GM21825 (cell line): ENCODE results near the gene PTCD2.

Source experiments
- ATAC-seq: cut with Tn5 transposase; IDR thresholded peaks from one replicate; pipeline ENCODE4 v1.9.1; 2021; ENCODE audit warnings: mild to moderate bottlenecking, moderate library complexity; ENCODE audit not compliant: unreplicated experiment

The PTCD2 gene

DNA sequence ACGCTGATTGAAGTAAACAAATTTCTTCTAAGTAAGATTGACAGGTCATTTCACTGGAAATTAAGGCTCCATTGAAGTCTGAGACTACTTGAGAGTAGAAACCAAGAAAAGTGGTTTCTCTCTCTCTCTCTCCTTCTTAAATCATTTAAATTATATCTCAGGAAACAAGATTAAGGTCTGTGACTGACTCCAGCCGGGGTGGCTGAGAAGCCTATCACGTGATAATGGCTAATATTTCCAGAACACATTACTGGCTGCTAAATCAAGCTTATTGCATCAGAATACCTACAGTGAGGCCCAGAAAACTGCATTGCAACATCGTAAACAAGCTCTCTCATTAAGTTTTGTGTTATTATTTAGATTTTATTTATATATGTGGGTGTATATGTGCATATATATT lies 88.4 kb downstream of the PTCD2 start:
- no peak for ATAC-seq

DNA sequence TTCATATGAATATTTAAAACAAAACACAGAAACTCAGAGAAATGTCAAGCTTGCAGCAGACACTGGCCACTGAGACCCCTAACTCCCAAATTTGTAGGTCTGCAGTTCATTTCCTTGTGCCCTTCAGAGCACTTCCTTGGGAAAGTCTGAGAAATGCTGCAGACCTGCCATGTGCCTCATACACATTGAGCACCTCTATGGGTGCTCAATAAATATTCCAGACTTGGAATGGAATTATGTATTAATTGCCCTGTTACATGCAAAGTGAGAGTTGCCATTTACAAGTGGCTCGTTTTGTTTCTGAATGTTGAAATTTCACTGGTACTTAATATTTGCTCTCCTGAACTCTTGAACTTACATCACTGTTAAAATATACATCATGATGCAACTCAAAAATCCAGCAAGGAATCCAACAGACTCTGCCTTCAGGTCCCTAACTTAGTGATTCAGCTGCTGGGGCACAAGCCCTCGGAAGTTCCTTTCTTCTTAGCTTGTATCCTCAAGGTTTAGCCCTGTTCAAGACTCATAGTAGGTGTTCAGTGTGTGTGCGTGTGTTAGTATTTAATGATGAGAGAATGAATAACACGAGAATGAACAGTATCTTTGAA lies 90.6 kb downstream of the PTCD2 start:
- ATAC-seq = no peak

DNA sequence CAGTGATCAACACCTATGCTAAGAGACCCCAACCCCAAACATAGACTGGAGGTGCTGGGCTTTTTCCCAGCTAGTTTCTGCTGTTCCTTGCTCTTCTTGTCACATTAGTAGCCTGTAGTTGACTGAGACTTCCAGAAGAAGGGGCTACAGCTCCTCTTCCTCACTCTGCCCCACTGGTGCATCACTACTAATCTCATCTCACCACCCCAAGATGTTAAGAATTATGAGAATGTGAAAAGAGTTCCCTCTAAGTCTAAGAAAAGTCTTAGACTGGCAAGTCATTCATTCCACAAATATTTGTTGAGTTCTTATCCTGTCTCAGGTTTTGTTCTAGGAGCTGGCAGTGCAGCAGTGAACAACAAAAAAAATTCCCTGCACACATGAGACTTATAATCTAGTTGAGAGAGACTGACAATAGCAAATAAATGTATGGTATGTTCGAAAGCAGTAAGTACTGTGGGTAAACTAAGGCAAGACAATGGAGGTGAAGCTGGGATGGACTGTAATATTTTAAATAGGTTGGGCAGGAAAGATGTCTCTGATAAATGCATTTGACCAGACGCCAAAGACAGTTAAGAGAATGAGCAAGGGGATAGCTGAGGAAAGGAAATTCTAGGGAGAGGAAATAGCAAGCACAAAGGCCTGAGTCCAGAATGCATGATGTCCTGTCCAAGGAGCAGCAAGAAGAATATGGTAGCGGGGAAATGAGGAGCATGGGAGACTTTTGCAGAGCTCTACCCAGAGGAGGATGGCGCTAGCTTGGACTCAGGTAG lies 92.3 kb downstream of the PTCD2 start:
- no peak for ATAC-seq

DNA sequence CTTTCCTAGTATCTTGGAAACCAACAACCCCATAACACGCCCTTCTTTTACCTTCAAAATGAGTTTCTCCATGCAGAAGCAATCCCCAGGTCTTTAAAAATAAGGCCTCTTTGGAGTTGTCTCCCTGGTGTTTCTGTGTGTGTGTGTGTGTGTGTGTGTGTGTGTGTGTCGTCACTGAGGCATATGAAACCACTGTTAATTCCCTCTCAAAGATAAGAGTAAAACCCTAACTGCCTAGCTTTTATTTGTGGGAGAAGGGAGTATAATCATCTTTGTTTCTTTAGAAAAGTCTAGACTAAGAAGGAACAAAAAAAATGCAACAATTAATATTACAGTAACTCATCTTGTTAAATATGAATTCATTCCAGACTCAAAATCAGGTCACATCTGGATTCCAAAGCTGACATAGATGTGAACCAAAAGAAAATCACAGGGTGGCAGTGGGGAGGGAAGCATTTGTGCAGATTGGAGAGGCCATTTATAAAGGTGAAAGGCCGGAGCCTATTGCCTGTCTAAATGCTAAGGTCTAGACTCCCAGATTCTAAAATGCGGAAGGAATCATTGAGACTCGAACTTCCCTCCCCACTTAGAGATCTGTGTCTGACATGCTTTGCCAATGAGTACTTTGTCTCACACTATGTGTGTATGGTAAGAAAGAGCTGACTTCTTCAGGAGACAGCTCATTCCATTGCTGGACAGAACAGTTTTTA lies 95.6 kb downstream of the PTCD2 start:
- no peak for ATAC-seq

DNA sequence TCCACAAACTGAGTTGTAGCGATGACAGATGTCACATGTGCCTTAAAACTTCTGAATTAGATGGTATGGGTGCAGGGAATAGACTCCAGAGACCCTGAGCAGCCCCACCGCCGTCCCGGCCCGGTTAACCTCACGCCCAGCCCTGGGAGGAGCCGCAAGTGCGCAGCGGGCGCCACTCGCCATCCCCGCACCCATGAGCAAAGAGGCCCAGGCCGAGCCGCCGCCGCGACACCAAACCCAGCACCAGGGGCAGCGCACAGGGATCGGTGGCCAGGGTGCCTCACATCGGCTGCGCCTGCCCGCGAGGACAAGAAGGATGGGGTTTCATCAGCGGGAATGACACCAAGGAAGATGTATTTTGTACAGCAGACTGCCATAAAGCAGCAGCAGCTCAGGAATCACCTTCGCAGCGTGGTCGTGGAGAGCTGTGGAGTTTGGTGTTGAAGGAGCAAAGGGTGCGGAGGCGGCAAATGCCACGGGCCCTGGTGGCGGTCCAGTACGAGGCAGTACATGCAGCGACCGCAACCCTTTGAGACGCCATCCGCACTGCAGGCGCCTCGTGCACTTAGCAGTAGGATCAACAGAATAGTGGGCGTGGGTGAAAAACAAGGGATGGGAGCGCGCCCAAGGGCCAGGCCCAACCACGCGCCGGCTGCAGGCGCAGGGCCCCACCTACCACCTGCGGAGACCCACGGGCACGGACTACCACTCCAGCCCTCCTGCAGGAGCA lies 97.3 kb downstream of the PTCD2 start:
- ATAC-seq = no peak
